Pancreas (tissue), 10 donors: ENCODE measurements around the gene SH3BGRL2. TPM values are rescaled to one million over a fixed set of nuclear protein-coding genes. Genes with fewer than 3 reads are reported as not detected.
"Not testable (repeated sequence)": the region's sequence is repeated elsewhere in the genome, so short reads cannot be mapped to it uniquely, and the experiment has no call there.

Source experiments
- ATAC-seq, 4 donors: fragments of 200-7000 bp; cut with Tn5 transposase; one replicate each; pipeline versions ENCODE4 v1.8.0 to v1.9.1; 2020; ENCODE audit warnings: mild to moderate bottlenecking in 4 of 4, moderate library complexity in 4 of 4
- DNase-seq, 6 donors: peaks; one replicate each; pipeline ENCODE4 v3.0.0-alpha.2; 2020
- FAIRE-seq: peaks from 2 replicates; lab custom pipeline; 2012; peaks lifted over from hg19 to GRCh38; lab: Jason Lieb, UNC
- H3K27ac ChIP-seq, 4 donors: fragments of 200-600 bp; sonication (generic); 1 replicate in 3 of 4; 2 replicates in 1 of 4; pipeline versions ENCODE4 v1.5.0 to v1.8.0; 2020
- H3K27me3 ChIP-seq, 4 donors: fragments of 200-600 bp; one replicate each; pipeline ENCODE4 v1.8.0; 2021
- H3K36me3 ChIP-seq, 3 donors: fragments of 200-600 bp; sonication (generic) in 1 of 3; one replicate each; pipeline versions ENCODE4 v1.5.0 to v1.8.0; 2020 to 2021
- H3K4me1 ChIP-seq, 3 donors: fragments of 200-600 bp; one replicate each; pipeline ENCODE4 v1.8.0; 2021
- H3K4me3 ChIP-seq, 4 donors: fragments of 200-600 bp; sonication (generic) in 2 of 4; one replicate each; pipeline versions ENCODE4 v1.5.0 to v1.8.0; 2020 to 2021
- H3K9me3 ChIP-seq, 4 donors: fragments of 200-600 bp; one replicate each; pipeline ENCODE4 v1.8.0; 2021
- CTCF ChIP-seq, 4 donors: fragments of 200-600 bp; sonication (generic) in 3 of 4; IDR thresholded peaks; one replicate each; pipeline versions ENCODE4 v1.5.0 to v1.8.0; 2021; ENCODE audit warnings: antibody characterized with exemption in 4 of 4
- WGBS, 2 donors: extraction: QIAGEN DNeasy Blood & Tissue Kit; methylation state at CpG; one replicate each; pipeline ENCODE4 v1.1.7; 2013; 5-methylcytosine and 5-hydroxymethylcytosine counted together
- intact Hi-C, 3 donors: fragments of 100-400 bp; cut with DNase I; formaldehyde crosslinking; loops; one replicate each; pipeline versions ENCODE4 v1.11.1 to v1.14.2; 2022
- polyA plus RNA-seq, 2 donors: library from polyadenylated mRNA; stranded (reverse); fragments of 200-250 nt; gene quantifications; one replicate each; pipeline ENCODE4 v1.2.3, GENCODE V29; 2013
- total RNA-seq, 6 donors: library from RNA; stranded (reverse); fragmentation: NEBNext Ultra II Directional in 4 of 6; extraction: Animal tissue kit (Norgen Biotek cat#: 25700) in 4 of 6; gene quantifications; one replicate each; pipeline versions ENCODE4 v1.2.1 to v1.2.4, GENCODE V29; 2021 to 2023
- donor health status: healthy with polysubstance abuse.
- donor health status: DM: no; HTN: no; CAD: no; lungs with moderate emphysema.
- donor health status: DM: no; HTN: no; CAD: no.
- donor health status: control.
- donor health status: control.
- donor health status: Bipolar disorder and iron deficiency.
- donor health status: DM: yes; HTN: yes; CAD: no.
- donor health status: DM: no; HTN: no; CAD: no.
- donor health status: DM: no; HTN: no; CAD: no.
- donor health status: DM: yes; HTN: yes; CAD: no.

The SH3BGRL2 gene
- total and polyA plus RNA-seq, 8 donors = 6.1 to 22.1 (median 11.8) TPM

- no peak for TF ChIP-seq CTCF (IDR thresholded peaks at IDR 0.05)
- no peak for FAIRE-seq
- H3K4me3 ChIP-seq = no peak overlapping the region
- no peak overlapping the region for H3K27ac ChIP-seq
- peaks cover 0 to 15% (median 2%) of the 10 kb centered on the region in 3 donors for H3K4me1 ChIP-seq
- no peaks in the 10 kb centered on the region for H3K27me3 ChIP-seq
- no peaks in the 10 kb centered on the region for H3K9me3 ChIP-seq
- no peak for ATAC-seq
- intact Hi-C loops = no loop called here
- no peak for DNase-seq
- H3K36me3 ChIP-seq = no peaks in the 10 kb centered on the region
These were observed 17.9 kb downstream of the SH3BGRL2 start for GRCh38 chr6:79649016-79649415.

GRCh38 chr6:79650950-79651349, 19.8 kb downstream of the SH3BGRL2 start:
- TF ChIP-seq CTCF (IDR thresholded peaks at IDR 0.05) = no peak
- Histone ChIP-seq H3K4me3 (no peak overlapping the region), H3K9me3 (no peaks in the 10 kb centered on the region), H3K36me3 (no peaks in the 10 kb centered on the region), H3K27me3 (no peaks in the 10 kb centered on the region), H3K27ac (no peak overlapping the region), H3K4me1 (peaks cover 0 to 15% (median 2%) of the 10 kb centered on the region in 3 donors)
- intact Hi-C loops = no loop called here
- DNase-seq = no peak
- FAIRE-seq = no peak
- 51 to 56% methylated on average over 3 of the region's 3 CpGs for WGBS, 2 donors
- ATAC-seq = no peak

GRCh38 chr6:79656134-79656533, 25.0 kb downstream of the SH3BGRL2 start:
- Histone ChIP-seq H3K4me3 (no peak overlapping the region), H3K4me1 (no peaks in the 10 kb centered on the region), H3K36me3 (no peaks in the 10 kb centered on the region), H3K9me3 (no peaks in the 10 kb centered on the region), H3K27ac (no peak overlapping the region), H3K27me3 (no peaks in the 10 kb centered on the region)
- intact Hi-C loops = no loop called here
- FAIRE-seq (no peak), DNase-seq (no peak), ATAC-seq (no peak)
- TF ChIP-seq CTCF (IDR thresholded peaks at IDR 0.05) = no peak
- 98 to 100% methylated on average over 3 of the region's 3 CpGs for WGBS, 2 donors

- intact Hi-C loops = no loop called here
- Histone ChIP-seq H3K9me3 (no peaks in the 10 kb centered on the region), H3K27me3 (no peaks in the 10 kb centered on the region), H3K36me3 (no peaks in the 10 kb centered on the region), H3K27ac (no peak overlapping the region), H3K4me1 (no peaks in the 10 kb centered on the region), H3K4me3 (no peak overlapping the region)
- 86 to 98% methylated on average over 1 of the region's 1 CpG for WGBS, 2 donors
- DNase-seq = no peak
- no peak for ATAC-seq
- TF ChIP-seq CTCF (IDR thresholded peaks at IDR 0.05) = no peak
- no peak for FAIRE-seq
These were observed 26.1 kb downstream of the SH3BGRL2 start for GRCh38 chr6:79657238-79657637.

- H3K27me3 ChIP-seq, intact Hi-C loops, FAIRE-seq, H3K9me3 ChIP-seq, H3K4me3 ChIP-seq, H3K36me3 ChIP-seq, H3K27ac ChIP-seq: not testable (repeated sequence)
- ATAC-seq = peak; percentile 56 to 77 (median 62)
- DNase-seq = peak; percentile 22 to 80 (median 62)
- 30 to 41% methylated on average over 6 of the region's 6 CpGs for WGBS, 2 donors
- H3K4me1 ChIP-seq = peaks cover 17 to 22% (median 19%) of the 10 kb centered on the region in 3 donors
These were observed 32.5 kb downstream of the SH3BGRL2 start for GRCh38 chr6:79663655-79664054.
